ENCODE results near the gene BCAP31.

Gene BCAP31

GRCh38 chrX:153671589-153672530 lies 52.3 kb downstream of the BCAP31 start:
- no peak for DNase-seq

DNA sequence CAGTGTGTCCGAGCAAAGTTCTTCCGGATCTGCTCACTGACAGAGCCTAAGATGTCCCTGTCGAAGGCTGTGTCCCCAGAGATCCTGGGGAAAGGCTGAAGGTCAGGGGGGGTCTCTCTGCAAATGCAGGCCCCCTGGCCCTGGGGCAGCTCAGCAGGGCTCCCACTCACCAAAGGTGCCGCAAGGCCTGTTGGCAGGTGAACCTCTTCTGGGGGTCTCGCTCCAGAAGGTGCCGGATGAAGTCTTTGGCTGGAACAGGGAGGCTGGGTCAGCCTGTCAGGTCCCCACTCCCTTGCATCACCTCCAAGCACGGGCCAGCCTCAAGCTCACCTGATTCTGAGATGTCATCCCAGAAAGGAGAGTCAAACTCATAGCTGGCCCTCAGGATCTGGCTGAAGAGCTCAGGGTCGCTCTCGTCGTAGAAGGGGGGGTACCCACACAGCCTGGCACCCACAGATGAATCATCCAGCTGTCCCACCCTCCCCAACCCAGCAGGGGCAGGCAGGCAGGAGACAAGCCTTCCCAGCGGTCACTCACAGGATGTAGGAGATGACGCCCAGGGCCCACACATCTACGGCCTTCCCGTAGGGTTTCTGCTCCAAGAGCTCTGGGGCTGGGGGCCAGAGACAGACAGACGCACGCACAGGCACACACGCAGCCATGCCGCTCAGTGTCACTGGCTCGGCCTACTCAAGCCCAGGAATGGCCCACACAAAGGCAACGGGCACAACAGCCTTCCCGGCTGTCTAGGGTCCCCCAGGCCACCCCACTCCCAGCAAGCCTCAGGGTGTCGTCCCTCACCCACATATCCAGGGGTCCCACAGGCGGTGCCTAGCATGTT lies 53.2 kb downstream of the BCAP31 start:
- DNase-seq, result no peak

GRCh38 chrX:153669901-153670731 lies 54.1 kb downstream of the BCAP31 start:
- DNase-seq, result no peak

- DNase-seq, result no peak
Observed at GRCh38 chrX:153669174-153669890, 54.9 kb downstream of the BCAP31 start.

DNA sequence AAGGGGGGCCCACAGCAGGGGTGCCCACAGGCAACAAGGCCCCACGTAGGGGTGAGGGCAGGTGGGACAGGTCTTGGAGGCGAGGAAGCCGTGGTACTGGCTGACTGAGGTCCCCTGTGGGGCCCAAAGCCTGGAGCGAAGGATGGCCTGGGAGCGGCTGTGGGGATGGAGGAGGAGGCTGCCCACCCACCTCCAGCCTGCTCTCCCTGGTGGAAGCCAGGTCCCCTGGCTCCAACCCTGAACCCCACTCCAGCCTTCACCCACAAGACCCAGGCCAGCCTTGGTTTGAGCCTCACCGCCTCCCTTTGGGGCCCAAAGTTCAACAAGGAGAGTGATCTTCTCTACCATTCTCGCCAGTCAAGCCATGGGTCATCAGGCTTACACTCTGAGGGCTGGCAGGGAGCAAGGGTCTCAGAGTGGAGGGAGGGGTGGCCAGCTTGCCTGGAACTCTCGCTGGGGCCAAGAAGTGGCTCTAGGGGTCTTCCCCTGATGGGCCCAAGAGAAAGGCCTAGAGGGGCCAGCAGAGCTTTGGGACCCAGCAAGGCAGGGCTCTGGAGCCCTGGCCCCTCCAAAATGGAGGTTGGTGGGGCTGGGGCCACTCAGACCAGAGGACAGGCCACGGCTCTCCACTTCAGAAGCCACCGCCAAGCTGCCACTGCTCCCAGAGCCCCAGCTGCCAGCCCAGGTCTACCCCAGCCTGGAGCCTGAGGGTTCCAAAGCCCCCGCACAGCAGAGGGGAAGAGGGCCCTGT lies 55.6 kb downstream of the BCAP31 start:
- no peak for DNase-seq

DNA sequence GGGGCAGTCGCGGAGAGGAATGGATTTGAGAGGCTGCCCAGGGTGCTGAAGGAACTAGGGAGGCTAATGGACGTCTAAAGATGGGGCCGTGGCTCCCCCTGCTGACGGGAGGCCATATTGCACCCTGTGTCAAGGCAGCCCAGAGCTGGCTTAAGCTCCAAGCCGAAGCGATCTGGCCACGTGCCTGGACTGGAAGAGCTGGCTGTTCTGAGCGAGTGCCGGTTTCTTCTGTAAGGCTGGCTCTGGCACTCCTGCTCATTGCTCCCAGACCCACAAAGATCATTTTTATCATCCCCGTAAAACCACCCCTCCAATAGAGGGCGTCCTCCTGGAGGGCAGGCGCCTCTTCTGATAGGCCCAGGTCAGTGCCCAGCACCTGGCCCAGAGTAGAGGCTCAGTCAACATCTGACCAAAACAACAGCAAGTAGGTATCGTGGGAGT lies 56.2 kb downstream of the BCAP31 start:
- DNase-seq, result peak; percentile 44

DNA sequence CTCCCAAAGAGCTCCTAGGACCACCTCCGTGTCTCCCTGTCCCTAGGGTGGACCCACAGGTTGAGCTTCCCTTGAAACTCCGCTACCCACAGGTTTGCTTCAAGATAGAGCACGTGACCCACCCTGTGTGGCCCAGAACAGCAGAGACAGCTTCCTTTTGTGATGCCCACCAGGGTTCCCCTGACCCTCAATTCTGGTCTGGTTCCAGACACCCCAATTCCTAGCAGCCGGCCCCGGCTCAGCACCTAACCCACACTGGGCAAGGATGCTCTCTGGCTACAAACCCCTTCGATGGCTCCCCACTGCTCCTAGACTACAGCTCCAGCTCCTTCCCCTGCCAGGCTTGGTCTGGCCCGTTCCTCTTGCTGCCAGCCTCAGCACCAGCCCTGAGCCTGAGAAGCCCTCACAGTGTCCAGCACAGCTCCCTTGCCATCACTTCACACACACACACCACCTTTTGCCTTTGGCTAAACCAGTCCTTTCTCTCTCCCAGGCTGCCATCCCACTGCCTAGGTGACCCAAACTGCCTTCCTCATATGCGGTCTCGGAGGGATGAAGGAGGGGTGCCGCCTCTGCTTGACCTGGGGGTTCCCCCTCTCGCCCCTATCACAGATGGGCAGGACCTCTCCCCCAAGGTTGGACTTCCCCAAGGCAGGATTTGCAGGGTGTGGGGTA lies 56.8 kb downstream of the BCAP31 start:
- DNase-seq, result no peak

GRCh38 chrX:153665726-153666306 lies 58.4 kb downstream of the BCAP31 start:
- DNase-seq, result no peak

- no peak for DNase-seq
Observed at GRCh38 chrX:153662266-153662665, 61.9 kb downstream of the BCAP31 start.

- no peak for DNase-seq
Observed at GRCh38 chrX:153659268-153659667, 64.9 kb downstream of the BCAP31 start.

DNA sequence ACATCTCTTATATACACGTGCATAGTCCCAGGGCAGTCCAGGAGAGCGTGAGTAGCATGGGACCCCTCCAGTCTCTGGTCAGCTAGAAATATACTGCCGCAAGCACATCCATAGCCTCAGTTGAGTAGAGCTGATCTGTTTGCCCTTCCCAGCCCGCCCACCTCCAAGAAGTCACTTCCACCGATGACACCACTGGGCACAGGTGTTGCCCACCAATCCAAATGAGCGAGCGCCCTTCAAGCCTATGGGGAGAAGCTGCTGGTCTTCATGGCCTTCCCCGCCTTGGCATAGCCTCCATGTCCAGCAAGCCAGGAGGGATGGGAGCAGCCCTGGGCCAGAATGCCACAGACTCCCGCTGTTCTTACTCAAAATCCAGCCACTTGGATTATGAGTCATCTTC lies 67.0 kb downstream of the BCAP31 start:
- DNase-seq, result no peak

DNA sequence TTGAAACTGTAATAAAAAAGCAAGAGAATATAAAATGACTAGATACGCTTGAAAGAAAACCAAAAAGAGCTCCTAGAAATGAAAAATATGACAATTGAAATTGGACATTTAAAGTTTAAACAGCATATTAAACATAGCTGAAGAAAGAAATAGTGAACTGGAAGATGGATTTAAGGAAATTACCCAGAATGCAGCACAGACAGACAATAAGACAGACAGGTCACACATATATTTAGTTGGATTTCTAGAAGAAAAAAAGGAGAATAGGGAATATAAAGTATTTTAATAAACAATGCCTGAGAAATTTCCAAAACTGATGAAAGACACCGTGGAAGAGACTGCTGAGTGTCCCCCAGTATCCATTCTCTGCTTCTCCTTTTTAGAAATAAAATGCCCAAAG lies 70.6 kb downstream of the BCAP31 start:
- no peak for DNase-seq

GRCh38 chrX:153651540-153652079 lies 72.6 kb downstream of the BCAP31 start:
- no peak for DNase-seq

GRCh38 chrX:153650959-153651358 lies 73.2 kb downstream of the BCAP31 start:
- DNase-seq, result no peak

Measured in HCEC 1CT (cell line).